ENCODE results near the gene PRPS2. TPM values are rescaled to one million over a fixed set of nuclear protein-coding genes. Genes with fewer than 3 reads are reported as not detected.

Gene PRPS2
- total RNA-seq, 1 donor from 2014 or later: 11.8 TPM

DNA sequence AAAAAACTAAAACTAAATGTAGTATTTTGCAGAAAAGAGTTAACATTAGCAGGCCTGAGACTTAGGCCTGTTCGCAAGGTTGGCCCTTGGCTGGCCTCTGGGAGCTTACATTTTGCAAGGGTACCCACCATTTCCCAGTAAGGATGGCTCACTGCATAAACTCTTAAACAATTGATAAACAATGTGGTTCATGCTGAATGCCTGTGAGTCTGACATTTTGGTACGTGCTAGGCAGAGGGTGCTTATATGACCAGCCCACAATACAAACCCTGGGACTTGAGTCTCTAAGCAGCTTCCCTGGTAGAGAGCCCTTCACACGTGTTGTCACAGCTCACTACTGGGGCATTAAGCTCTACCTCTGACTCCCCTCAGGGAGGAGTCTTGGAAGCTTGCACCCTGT lies 7.4 kb downstream of the PRPS2 start:
- no peak for TF ChIP-seq EZH2 (IDR thresholded peaks at IDR 0.05; ENCODE audit: insufficient read depth, low read length)
- TF ChIP-seq, protein P1, sequence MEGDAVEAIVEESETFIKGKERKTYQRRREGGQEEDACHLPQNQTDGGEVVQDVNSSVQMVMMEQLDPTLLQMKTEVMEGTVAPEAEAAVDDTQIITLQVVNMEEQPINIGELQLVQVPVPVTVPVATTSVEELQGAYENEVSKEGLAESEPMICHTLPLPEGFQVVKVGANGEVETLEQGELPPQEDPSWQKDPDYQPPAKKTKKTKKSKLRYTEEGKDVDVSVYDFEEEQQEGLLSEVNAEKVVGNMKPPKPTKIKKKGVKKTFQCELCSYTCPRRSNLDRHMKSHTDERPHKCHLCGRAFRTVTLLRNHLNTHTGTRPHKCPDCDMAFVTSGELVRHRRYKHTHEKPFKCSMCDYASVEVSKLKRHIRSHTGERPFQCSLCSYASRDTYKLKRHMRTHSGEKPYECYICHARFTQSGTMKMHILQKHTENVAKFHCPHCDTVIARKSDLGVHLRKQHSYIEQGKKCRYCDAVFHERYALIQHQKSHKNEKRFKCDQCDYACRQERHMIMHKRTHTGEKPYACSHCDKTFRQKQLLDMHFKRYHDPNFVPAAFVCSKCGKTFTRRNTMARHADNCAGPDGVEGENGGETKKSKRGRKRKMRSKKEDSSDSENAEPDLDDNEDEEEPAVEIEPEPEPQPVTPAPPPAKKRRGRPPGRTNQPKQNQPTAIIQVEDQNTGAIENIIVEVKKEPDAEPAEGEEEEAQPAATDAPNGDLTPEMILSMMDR (IDR thresholded peaks at IDR 0.05; ENCODE audit: insufficient read depth, low read depth, low read length): no peak
- peaks cover 19% of the 10 kb centered on the region for H3K79me2 ChIP-seq (ENCODE audit: insufficient read depth, low read length)
- DNase-seq (ENCODE audit: low read depth): peak; percentile 24
- H3K4me3 ChIP-seq (ENCODE audit: insufficient read depth, low read depth, low read length): no peak overlapping the region
- H3K9ac ChIP-seq (ENCODE audit: low read length): no peak overlapping the region
- H3K4me1 ChIP-seq (ENCODE audit: insufficient read depth, low read length): no peaks in the 10 kb centered on the region
- H3K27ac Mint-ChIP-seq (ENCODE audit: unreplicated experiment): no peak overlapping the region
- H3K4me3 Mint-ChIP-seq (ENCODE audit: unreplicated experiment): no peak overlapping the region
- no peaks in the 10 kb centered on the region for H3K27me3 ChIP-seq (ENCODE audit: insufficient read depth, low read length)
- no peak overlapping the region for H3K27ac ChIP-seq (ENCODE audit: low read depth, low read length)
- H3K4me1 Mint-ChIP-seq (ENCODE audit: low read depth, unreplicated experiment): no peaks in the 10 kb centered on the region
- H3K9me3 ChIP-seq (ENCODE audit: insufficient read depth, low read depth, low read length): no peaks in the 10 kb centered on the region
- H4K20me1 ChIP-seq (ENCODE audit: insufficient read depth, low read length): no peaks in the 10 kb centered on the region
- H3K36me3 Mint-ChIP-seq (ENCODE audit: low read depth, unreplicated experiment): no peaks in the 10 kb centered on the region
- H3K9me3 Mint-ChIP-seq (ENCODE audit: unreplicated experiment): no peaks in the 10 kb centered on the region
- no peak overlapping the region for H3K4me2 ChIP-seq (ENCODE audit: low read length)
- H3K36me3 ChIP-seq (ENCODE audit: insufficient read depth, low read length): no peaks in the 10 kb centered on the region
- no peak overlapping the region for H2AFZ ChIP-seq (ENCODE audit: low read depth, low read length)
- FAIRE-seq: peak; percentile 52
- no peaks in the 10 kb centered on the region for H3K27me3 Mint-ChIP-seq (ENCODE audit: low read depth, unreplicated experiment)

DNA sequence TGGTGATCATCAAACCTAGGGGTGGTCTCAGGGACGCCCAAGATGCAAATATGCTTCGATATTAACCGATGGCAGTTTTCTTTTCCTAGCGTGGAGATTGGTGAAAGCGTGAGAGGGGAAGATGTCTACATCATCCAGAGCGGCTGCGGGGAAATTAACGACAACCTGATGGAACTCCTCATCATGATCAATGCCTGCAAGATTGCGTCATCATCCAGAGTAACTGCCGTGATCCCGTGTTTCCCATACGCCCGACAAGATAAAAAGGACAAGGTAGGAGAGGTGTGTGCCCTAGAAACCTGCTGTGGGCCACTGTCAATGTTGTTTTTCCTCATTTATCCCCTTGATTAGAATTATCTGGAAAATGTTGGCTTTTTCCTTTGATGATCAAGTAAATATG lies 7.9 kb downstream of the PRPS2 start:
- Histone ChIP-seq H3K9ac (ENCODE audit: low read length) (no peak overlapping the region), H3K79me2 (ENCODE audit: insufficient read depth, low read length) (peaks cover 13% of the 10 kb centered on the region), H3K36me3 (ENCODE audit: insufficient read depth, low read length) (no peaks in the 10 kb centered on the region), H3K4me3 (ENCODE audit: insufficient read depth, low read depth, low read length) (no peak overlapping the region), H3K4me2 (ENCODE audit: low read length) (no peak overlapping the region), H3K27me3 (ENCODE audit: insufficient read depth, low read length) (no peaks in the 10 kb centered on the region), H3K4me1 (ENCODE audit: insufficient read depth, low read length) (no peaks in the 10 kb centered on the region), H3K27ac (ENCODE audit: low read depth, low read length) (no peak overlapping the region), H2AFZ (ENCODE audit: low read depth, low read length) (no peak overlapping the region), H4K20me1 (ENCODE audit: insufficient read depth, low read length) (no peaks in the 10 kb centered on the region), H3K9me3 (ENCODE audit: insufficient read depth, low read depth, low read length) (no peaks in the 10 kb centered on the region)
- Mint-ChIP-seq H3K27ac (ENCODE audit: unreplicated experiment) (no peak overlapping the region), H3K4me1 (ENCODE audit: low read depth, unreplicated experiment) (no peaks in the 10 kb centered on the region), H3K9me3 (ENCODE audit: unreplicated experiment) (no peaks in the 10 kb centered on the region), H3K4me3 (ENCODE audit: unreplicated experiment) (no peak overlapping the region), H3K36me3 (ENCODE audit: low read depth, unreplicated experiment) (peaks cover 2% of the 10 kb centered on the region), H3K27me3 (ENCODE audit: low read depth, unreplicated experiment) (no peaks in the 10 kb centered on the region)
- no peak for TF ChIP-seq EZH2 (IDR thresholded peaks at IDR 0.05; ENCODE audit: insufficient read depth, low read length)
- TF ChIP-seq, protein P1 (IDR thresholded peaks at IDR 0.05; ENCODE audit: insufficient read depth, low read depth, low read length): no peak
- FAIRE-seq (no peak), DNase-seq (ENCODE audit: low read depth) (no peak)

DNA sequence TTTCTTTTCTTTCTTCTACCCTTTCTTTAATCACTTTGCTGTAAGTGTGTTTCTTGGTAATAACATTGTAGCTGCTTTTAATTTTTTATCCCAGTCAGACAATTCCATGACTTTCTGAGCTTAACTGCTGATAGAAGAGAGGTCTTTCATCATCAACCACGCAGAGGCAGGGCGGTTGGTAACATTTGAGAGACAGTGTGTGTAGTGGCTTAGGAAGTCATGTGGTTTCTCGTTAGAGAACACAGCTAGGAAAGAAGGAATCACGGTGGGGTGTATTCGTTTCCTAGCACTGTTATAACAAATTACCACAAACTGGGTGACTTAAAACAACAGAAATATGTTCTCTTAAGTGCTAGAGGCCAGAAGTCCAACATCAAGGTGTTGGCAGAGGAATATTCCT lies 11.5 kb downstream of the PRPS2 start:
- no peaks in the 10 kb centered on the region for H4K20me1 ChIP-seq (ENCODE audit: insufficient read depth, low read length)
- no peak overlapping the region for H3K4me2 ChIP-seq (ENCODE audit: low read length)
- H3K27ac ChIP-seq (ENCODE audit: low read depth, low read length): no peak overlapping the region
- H3K9ac ChIP-seq (ENCODE audit: low read length): no peak overlapping the region
- H3K27me3 Mint-ChIP-seq (ENCODE audit: low read depth, unreplicated experiment): no peaks in the 10 kb centered on the region
- no peak overlapping the region for H3K27ac Mint-ChIP-seq (ENCODE audit: unreplicated experiment)
- H3K4me1 Mint-ChIP-seq (ENCODE audit: low read depth, unreplicated experiment): no peaks in the 10 kb centered on the region
- no peak overlapping the region for H2AFZ ChIP-seq (ENCODE audit: low read depth, low read length)
- no peaks in the 10 kb centered on the region for H3K27me3 ChIP-seq (ENCODE audit: insufficient read depth, low read length)
- no peaks in the 10 kb centered on the region for H3K79me2 ChIP-seq (ENCODE audit: insufficient read depth, low read length)
- H3K9me3 Mint-ChIP-seq (ENCODE audit: unreplicated experiment): no peaks in the 10 kb centered on the region
- peak; percentile 34 for FAIRE-seq
- H3K4me1 ChIP-seq (ENCODE audit: insufficient read depth, low read length): no peaks in the 10 kb centered on the region
- no peak for TF ChIP-seq EZH2 (IDR thresholded peaks at IDR 0.05; ENCODE audit: insufficient read depth, low read length)
- TF ChIP-seq, protein P1 (IDR thresholded peaks at IDR 0.05; ENCODE audit: insufficient read depth, low read depth, low read length): no peak
- H3K36me3 Mint-ChIP-seq (ENCODE audit: low read depth, unreplicated experiment): peaks cover 2% of the 10 kb centered on the region
- H3K9me3 ChIP-seq (ENCODE audit: insufficient read depth, low read depth, low read length): no peaks in the 10 kb centered on the region
- no peak overlapping the region for H3K4me3 Mint-ChIP-seq (ENCODE audit: unreplicated experiment)
- H3K36me3 ChIP-seq (ENCODE audit: insufficient read depth, low read length): no peaks in the 10 kb centered on the region
- no peak for DNase-seq (ENCODE audit: low read depth)
- H3K4me3 ChIP-seq (ENCODE audit: insufficient read depth, low read depth, low read length): no peak overlapping the region
